ENCODE data around the gene TMEM263.
A peak's percentile ranks its signal among the peaks of the same experiment; 100 is the strongest.
"Not testable (repeated sequence)": the region's sequence is repeated elsewhere in the genome, so short reads cannot be mapped to it uniquely, and the experiment has no call there.

TMEM263 gene

GRCh38 chr12:106985479-106985878, 29.8 kb downstream of the TMEM263 start:
- H3K36me3 ChIP-seq (ENCODE audit: insufficient read depth, low read length), result no peaks in the 10 kb centered on the region
- H3K27me3 ChIP-seq (ENCODE audit: insufficient read depth, low read length), result no peaks in the 10 kb centered on the region
- H3K4me3 ChIP-seq (ENCODE audit: low read depth, low read length), result peak overlapping the region; percentile 84
- peaks cover 24% of the 10 kb centered on the region for H3K4me1 ChIP-seq (ENCODE audit: control insufficient read depth, insufficient read depth, low read length, unreplicated experiment)
- H3K27ac ChIP-seq (ENCODE audit: low read depth, low read length), result no peak overlapping the region
- H3K79me2 ChIP-seq (ENCODE audit: control insufficient read depth, insufficient read depth, low read length, unreplicated experiment), result peaks cover 14% of the 10 kb centered on the region
- no peak overlapping the region for H2AFZ ChIP-seq (ENCODE audit: low read length, unreplicated experiment)

GRCh38 chr12:106986135-106986534, 30.4 kb downstream of the TMEM263 start:
- Histone ChIP-seq H2AFZ (ENCODE audit: low read length, unreplicated experiment) (peak overlapping the region; percentile 68), H3K27me3 (ENCODE audit: insufficient read depth, low read length) (no peaks in the 10 kb centered on the region), H3K27ac (ENCODE audit: low read depth, low read length) (peak overlapping the region; percentile 58; the same call in 1 of the 2 replicates), H3K36me3 (ENCODE audit: insufficient read depth, low read length) (no peaks in the 10 kb centered on the region), H3K4me3 (ENCODE audit: low read depth, low read length) (peak overlapping the region; percentile 84), H3K79me2 (ENCODE audit: control insufficient read depth, insufficient read depth, low read length, unreplicated experiment) (peaks cover 14% of the 10 kb centered on the region), H3K4me1 (ENCODE audit: control insufficient read depth, insufficient read depth, low read length, unreplicated experiment) (peaks cover 24% of the 10 kb centered on the region)

- H3K36me3 ChIP-seq (ENCODE audit: insufficient read depth, low read length), result no peaks in the 10 kb centered on the region
- no peaks in the 10 kb centered on the region for H3K27me3 ChIP-seq (ENCODE audit: insufficient read depth, low read length)
- H2AFZ ChIP-seq (ENCODE audit: low read length, unreplicated experiment), result peak within 1 kb of the TSS; percentile 68
- peaks cover 24% of the 10 kb centered on the region for H3K4me1 ChIP-seq (ENCODE audit: control insufficient read depth, insufficient read depth, low read length, unreplicated experiment)
- H3K79me2 ChIP-seq (ENCODE audit: control insufficient read depth, insufficient read depth, low read length, unreplicated experiment), result peaks cover 14% of the 10 kb centered on the region
- H3K4me3 ChIP-seq (ENCODE audit: low read depth, low read length), result peak within 1 kb of the TSS; percentile 84
- peak within 1 kb of the TSS; percentile 58 for H3K27ac ChIP-seq (ENCODE audit: low read depth, low read length)
Observed at GRCh38 chr12:106986625-106987389, 31.1 kb downstream of the TMEM263 start, which contains the start of gene MTERF2. Gene MTERF2, minus strand, starts transcription at chr12:106987146. Its CDS starts 8,432 bp downstream, at chr12:106978714.

- Histone ChIP-seq H3K4me3 (ENCODE audit: low read depth, low read length) (peak overlapping the region; percentile 84), H3K27me3 (ENCODE audit: insufficient read depth, low read length) (no peaks in the 10 kb centered on the region), H3K79me2 (ENCODE audit: control insufficient read depth, insufficient read depth, low read length, unreplicated experiment) (peaks cover 14% of the 10 kb centered on the region), H3K36me3 (ENCODE audit: insufficient read depth, low read length) (no peaks in the 10 kb centered on the region), H3K4me1 (ENCODE audit: control insufficient read depth, insufficient read depth, low read length, unreplicated experiment) (peaks cover 24% of the 10 kb centered on the region), H3K27ac (ENCODE audit: low read depth, low read length) (no peak overlapping the region), H2AFZ (ENCODE audit: low read length, unreplicated experiment) (peak overlapping the region; percentile 42)
Observed at GRCh38 chr12:106987846-106988245, 32.1 kb downstream of the TMEM263 start.

- Histone ChIP-seq H3K4me3 (ENCODE audit: low read depth, low read length) (no peak overlapping the region), H3K27ac (ENCODE audit: low read depth, low read length) (no peak overlapping the region), H2AFZ (ENCODE audit: low read length, unreplicated experiment) (no peak overlapping the region)
Observed at GRCh38 chr12:106994579-106995220, 39.0 kb downstream of the TMEM263 start.

GRCh38 chr12:106996102-106996501, 40.4 kb downstream of the TMEM263 start:
- peaks cover 11% of the 10 kb centered on the region; the same call in 1 of the 2 replicates for H3K36me3 ChIP-seq (ENCODE audit: insufficient read depth, low read length)
- not testable (repeated sequence) for H3K79me2 ChIP-seq (ENCODE audit: control insufficient read depth, insufficient read depth, low read length, unreplicated experiment); H3K4me3 ChIP-seq (ENCODE audit: low read depth, low read length); H2AFZ ChIP-seq (ENCODE audit: low read length, unreplicated experiment); H3K27me3 ChIP-seq (ENCODE audit: insufficient read depth, low read length); H3K27ac ChIP-seq (ENCODE audit: low read depth, low read length); H3K4me1 ChIP-seq (ENCODE audit: control insufficient read depth, insufficient read depth, low read length, unreplicated experiment)

More at GRCh38 chr12:106994579-106995220, 39.0 kb downstream of the TMEM263 start:
- H3K79me2 ChIP-seq (ENCODE audit: control insufficient read depth, insufficient read depth, low read length, unreplicated experiment), result no peaks in the 10 kb centered on the region
- H3K4me1 ChIP-seq (ENCODE audit: control insufficient read depth, insufficient read depth, low read length, unreplicated experiment), result no peaks in the 10 kb centered on the region
- H3K27me3 ChIP-seq (ENCODE audit: insufficient read depth, low read length), result no peaks in the 10 kb centered on the region
- peaks cover 11% of the 10 kb centered on the region; the same call in 1 of the 2 replicates for H3K36me3 ChIP-seq (ENCODE audit: insufficient read depth, low read length)

GRCh38 chr12:106997916-106998315, 42.2 kb downstream of the TMEM263 start:
- Histone ChIP-seq H3K79me2 (ENCODE audit: control insufficient read depth, insufficient read depth, low read length, unreplicated experiment) (no peaks in the 10 kb centered on the region), H2AFZ (ENCODE audit: low read length, unreplicated experiment) (no peak overlapping the region), H3K36me3 (ENCODE audit: insufficient read depth, low read length) (peaks cover 11% of the 10 kb centered on the region; the same call in 1 of the 2 replicates), H3K27ac (ENCODE audit: low read depth, low read length) (no peak overlapping the region), H3K4me1 (ENCODE audit: control insufficient read depth, insufficient read depth, low read length, unreplicated experiment) (no peaks in the 10 kb centered on the region), H3K4me3 (ENCODE audit: low read depth, low read length) (no peak overlapping the region), H3K27me3 (ENCODE audit: insufficient read depth, low read length) (no peaks in the 10 kb centered on the region)

GRCh38 chr12:106999446-106999845, 43.7 kb downstream of the TMEM263 start:
- H3K27me3 ChIP-seq (ENCODE audit: insufficient read depth, low read length), result no peaks in the 10 kb centered on the region
- no peak overlapping the region for H2AFZ ChIP-seq (ENCODE audit: low read length, unreplicated experiment)
- H3K4me1 ChIP-seq (ENCODE audit: control insufficient read depth, insufficient read depth, low read length, unreplicated experiment), result no peaks in the 10 kb centered on the region
- H3K4me3 ChIP-seq (ENCODE audit: low read depth, low read length), result no peak overlapping the region
- H3K27ac ChIP-seq (ENCODE audit: low read depth, low read length), result no peak overlapping the region
- no peaks in the 10 kb centered on the region for H3K79me2 ChIP-seq (ENCODE audit: control insufficient read depth, insufficient read depth, low read length, unreplicated experiment)
- H3K36me3 ChIP-seq (ENCODE audit: insufficient read depth, low read length), result peaks cover 11% of the 10 kb centered on the region; the same call in 1 of the 2 replicates

- not testable (repeated sequence) for H3K4me3 ChIP-seq (ENCODE audit: low read depth, low read length); H3K27ac ChIP-seq (ENCODE audit: low read depth, low read length); H3K79me2 ChIP-seq (ENCODE audit: control insufficient read depth, insufficient read depth, low read length, unreplicated experiment); H3K4me1 ChIP-seq (ENCODE audit: control insufficient read depth, insufficient read depth, low read length, unreplicated experiment); H2AFZ ChIP-seq (ENCODE audit: low read length, unreplicated experiment); H3K27me3 ChIP-seq (ENCODE audit: insufficient read depth, low read length); H3K36me3 ChIP-seq (ENCODE audit: insufficient read depth, low read length)
Observed at GRCh38 chr12:107002665-107003064, 47.0 kb downstream of the TMEM263 start.

GRCh38 chr12:107007411-107007810, 51.7 kb downstream of the TMEM263 start:
- H3K27me3 ChIP-seq (ENCODE audit: insufficient read depth, low read length), result no peaks in the 10 kb centered on the region

More at GRCh38 chr12:107007411-107007810, 51.7 kb downstream of the TMEM263 start:
- H3K4me1 ChIP-seq (ENCODE audit: control insufficient read depth, insufficient read depth, low read length, unreplicated experiment), result no peaks in the 10 kb centered on the region
- H3K4me3 ChIP-seq (ENCODE audit: low read depth, low read length), result no peak overlapping the region
- H3K27ac ChIP-seq (ENCODE audit: low read depth, low read length), result no peak overlapping the region
- H3K79me2 ChIP-seq (ENCODE audit: control insufficient read depth, insufficient read depth, low read length, unreplicated experiment), result no peaks in the 10 kb centered on the region
- H2AFZ ChIP-seq (ENCODE audit: low read length, unreplicated experiment), result no peak overlapping the region
- H3K36me3 ChIP-seq (ENCODE audit: insufficient read depth, low read length), result no peaks in the 10 kb centered on the region

Data from ACC112 (cell line).